Fibroblast of skin of left quadriceps (primary cell): ENCODE measurements around the gene CD40.

Source experiments
- DNase-seq, 2 experiments: peaks; one replicate each; pipeline ENCODE4 v3.0.0-alpha.2; 2013; ENCODE audit warnings: low read depth in 2 of 2

The CD40 gene

DNA sequence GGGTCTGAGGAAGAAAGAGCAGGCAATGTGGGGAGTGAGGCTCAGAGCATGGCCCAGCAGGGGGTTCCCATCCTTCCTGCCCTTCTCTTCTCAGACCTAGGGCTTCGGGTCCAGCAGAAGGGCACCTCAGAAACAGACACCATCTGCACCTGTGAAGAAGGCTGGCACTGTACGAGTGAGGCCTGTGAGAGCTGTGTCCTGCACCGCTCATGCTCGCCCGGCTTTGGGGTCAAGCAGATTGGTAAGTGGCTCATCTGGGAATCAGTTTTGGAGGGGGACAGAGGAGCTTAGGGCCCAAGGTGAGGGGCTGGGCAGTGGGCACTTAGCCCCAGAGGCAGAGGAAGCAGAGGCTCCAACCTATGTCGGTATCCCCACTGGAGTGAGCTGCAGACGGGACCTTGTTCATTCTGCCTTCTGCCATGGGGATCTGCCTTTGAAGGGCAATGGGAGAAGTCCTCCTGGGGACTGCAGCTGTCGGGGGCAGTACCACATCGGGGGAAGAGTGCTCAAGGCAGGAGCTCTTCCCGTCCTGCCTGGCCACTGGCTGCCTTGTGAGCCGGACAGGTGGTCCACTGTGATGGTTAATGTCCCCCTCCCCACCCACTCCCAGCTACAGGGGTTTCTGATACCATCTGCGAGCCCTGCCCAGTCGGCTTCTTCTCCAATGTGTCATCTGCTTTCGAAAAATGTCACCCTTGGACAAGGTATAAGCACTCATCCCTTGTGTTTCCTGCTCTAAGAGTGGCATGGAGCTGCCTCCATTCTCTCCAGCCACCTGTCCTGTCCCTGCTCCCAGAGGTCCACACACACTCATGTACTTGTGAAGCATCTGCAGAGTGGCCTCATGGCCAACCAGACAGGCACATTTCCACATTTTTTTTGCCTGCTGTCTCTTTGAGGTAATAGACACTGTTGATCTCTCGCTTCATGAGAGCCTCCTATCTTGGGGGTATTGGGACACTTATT, 4.7 kb downstream of the CD40 start:
- no peak for DNase-seq

GRCh38 chr20:46123482-46124245, 5.5 kb downstream of the CD40 start:
- DNase-seq: no peak

DNA sequence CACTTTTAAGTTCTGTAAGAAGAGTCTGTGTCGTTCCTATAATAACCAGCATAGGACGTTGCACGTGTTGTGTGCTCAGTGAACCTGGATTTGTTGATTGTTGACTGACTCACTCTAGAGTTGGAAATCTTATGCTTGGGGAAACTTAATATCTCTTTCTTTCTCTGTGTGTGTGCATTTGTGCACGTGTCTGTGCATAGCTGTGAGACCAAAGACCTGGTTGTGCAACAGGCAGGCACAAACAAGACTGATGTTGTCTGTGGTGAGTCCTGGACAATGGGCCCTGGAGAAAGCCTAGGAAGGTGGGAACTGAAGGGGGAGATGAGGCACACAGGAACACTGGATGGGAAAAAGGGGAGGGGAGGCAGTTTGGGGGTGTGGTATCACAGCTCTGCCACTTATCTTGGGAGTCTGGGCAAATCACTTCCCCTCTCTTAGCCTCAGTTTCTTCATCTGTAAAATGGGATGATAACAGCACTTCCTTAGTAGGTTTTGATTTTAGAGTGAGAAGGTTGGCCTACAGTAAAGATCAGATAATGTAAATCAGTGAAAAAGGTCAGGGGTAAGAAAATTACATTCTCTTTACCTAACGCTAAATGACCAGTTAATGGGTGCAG, 8.4 kb downstream of the CD40 start:
- DNase-seq: no peak

DNA sequence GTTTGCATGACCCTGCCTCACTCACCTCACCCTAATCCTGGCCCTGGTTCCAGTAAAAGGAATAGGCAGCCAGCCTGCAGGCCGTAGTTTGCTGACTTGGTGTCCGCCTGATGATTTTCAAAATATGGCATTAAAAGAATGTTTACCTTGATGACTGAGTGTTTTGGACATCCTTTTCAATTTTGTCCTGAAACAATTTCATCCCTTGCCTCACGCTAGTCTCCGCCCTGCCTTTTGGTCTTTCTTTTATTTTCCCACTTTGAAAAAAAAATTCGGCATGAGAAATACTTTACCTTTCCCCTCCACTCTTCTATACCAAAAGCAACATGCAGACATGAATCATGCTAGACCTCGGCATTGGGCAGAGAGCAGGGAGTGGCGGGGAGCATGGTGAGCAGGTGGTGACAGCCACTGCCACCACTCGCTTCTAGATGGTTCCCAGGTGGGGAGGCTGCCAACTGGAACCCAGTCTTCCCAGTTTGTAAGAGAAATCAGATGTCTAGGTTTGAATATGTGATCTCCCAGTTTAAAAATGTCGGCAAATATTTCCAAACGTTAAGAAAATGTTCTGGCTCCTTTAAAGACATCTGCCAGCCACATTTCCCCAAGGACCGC, 9.4 kb downstream of the CD40 start:
- no peak for DNase-seq

DNA sequence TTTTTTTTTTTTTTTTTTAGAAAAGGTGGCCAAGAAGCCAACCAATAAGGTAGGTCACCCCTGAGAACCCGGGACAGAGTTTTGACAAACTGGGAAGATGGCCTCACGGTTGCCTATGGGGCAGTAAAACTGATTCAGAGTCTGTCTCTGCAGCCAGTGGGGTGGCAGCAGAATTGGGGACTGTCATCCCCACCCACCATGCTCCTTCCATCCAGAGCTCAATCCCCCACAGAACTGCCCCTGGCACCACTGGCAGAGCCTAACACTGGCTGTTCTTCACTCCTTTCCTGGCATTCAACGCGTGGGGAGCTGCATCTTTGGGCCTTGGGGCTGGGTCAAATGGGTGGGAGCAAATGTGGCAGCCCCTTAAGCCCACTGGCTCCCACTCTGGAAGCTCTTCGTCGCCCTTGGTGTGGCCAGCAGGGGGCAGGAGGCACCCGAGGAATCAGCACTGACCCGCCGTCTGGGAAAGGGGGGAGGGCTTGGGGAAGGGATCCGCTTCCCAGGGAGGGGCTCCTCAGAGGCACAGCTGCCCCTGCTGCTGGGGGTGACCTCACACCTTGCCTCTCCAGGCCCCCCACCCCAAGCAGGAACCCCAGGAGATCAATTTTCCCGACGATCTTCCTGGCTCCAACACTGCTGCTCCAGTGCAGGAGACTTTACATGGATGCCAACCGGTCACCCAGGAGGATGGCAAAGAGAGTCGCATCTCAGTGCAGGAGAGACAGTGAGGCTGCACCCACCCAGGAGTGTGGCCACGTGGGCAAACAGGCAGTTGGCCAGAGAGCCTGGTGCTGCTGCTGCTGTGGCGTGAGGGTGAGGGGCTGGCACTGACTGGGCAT, 10.4 kb downstream of the CD40 start:
- DNase-seq: no peak

- no peak for DNase-seq
These were observed 11.9 kb downstream of the CD40 start for GRCh38 chr20:46129955-46130481.

- no peak for DNase-seq
These were observed 12.4 kb downstream of the CD40 start for GRCh38 chr20:46130534-46130933.

DNA sequence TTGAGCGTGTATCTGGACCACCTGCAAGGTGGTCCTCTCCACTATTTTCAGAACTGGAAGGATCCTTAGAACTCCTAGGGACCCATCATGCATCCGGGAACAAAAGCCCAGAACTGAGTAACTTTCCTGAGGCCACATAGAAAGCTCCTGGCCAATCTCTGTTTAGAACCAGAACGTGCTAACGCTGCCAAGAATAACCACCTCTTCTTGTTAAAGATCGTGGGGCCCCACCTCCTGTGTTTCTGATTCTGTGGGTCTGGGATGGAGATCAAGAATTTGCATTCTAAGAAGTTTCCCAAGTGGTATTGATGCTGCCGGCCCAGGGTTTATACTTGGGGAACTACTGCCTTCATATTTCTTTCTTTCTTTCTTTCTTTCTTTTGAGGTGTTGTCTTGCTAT, 13.3 kb downstream of the CD40 start:
- peak; percentile 9 to 14 for DNase-seq

DNA sequence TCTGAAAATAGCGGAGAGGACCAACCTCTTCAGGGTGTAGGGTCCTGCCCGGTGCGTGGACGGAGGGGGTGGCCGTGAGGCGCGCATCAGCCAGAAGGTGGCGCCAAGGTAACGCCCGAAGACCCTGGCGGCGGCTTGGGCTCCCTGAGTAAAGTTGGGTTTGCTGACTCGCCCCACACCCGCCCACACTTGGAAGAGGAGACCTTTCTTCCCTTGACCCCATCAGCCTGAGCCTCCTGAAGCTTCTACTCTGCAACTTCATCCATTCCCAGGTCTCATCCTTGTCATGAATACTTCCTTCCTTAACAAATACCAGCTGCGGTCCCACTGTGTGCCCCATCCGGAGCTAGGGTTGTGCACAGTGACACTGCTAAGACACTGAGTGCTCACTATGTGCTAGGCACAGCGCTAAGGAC, 14.6 kb downstream of the CD40 start:
- no peak for DNase-seq

DNA sequence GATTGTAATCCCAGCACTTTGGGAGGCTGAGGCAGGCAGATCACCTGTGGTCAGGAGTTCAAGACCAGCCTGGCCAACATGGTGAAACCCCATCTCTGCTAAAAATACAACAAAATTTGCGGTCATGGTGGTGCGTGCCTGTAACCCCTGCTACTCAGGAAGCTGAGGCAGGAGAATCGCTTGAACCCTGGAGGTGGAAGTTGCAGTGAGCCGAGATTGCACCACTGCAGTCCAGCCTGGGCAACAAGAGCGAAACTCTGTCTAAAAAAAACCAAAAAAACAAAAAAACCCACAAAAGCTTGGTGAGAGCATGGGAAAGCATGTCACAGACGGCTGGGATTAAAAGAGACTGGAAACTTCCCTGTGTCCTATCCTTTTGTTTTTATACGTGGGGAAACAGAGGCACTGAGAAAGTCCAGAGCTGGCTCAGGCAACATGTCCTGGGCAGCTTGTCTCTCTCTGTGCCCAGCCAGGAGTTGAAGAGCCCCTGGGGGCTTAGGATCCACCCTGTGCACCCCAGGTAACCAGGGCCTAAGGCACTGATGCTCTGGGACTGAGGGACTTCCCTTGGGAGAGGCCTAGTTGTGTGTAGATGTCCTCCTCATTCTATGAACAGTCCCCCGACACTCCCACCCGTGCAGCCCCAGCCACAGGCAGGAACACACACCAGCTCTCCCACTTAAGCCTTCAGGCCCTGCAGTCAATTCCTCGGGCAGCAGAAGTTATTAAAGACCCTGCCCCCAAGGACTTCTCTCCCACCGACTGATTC, 16.0 kb downstream of the CD40 start:
- no peak for DNase-seq

DNA sequence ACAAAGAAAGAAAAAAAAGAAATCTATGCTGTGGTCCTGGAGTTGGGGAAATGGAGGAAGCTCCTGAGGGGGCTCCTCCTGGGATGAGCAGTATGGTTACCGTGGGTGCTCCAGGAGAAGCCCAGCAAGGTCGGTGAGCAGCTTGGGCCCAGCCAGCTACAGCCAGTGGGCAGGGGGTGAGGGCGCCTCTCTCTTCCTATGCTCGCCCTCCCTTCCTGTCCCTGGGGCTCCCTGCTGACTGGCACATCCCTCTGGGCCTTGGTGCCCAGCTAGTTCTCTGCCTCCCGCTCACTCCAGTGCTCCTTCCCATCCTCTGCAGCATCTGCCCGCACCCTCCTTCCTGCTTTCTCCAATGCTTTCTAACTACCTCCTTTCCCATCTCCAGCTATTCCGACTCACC, 16.6 kb downstream of the CD40 start:
- no peak for DNase-seq

DNA sequence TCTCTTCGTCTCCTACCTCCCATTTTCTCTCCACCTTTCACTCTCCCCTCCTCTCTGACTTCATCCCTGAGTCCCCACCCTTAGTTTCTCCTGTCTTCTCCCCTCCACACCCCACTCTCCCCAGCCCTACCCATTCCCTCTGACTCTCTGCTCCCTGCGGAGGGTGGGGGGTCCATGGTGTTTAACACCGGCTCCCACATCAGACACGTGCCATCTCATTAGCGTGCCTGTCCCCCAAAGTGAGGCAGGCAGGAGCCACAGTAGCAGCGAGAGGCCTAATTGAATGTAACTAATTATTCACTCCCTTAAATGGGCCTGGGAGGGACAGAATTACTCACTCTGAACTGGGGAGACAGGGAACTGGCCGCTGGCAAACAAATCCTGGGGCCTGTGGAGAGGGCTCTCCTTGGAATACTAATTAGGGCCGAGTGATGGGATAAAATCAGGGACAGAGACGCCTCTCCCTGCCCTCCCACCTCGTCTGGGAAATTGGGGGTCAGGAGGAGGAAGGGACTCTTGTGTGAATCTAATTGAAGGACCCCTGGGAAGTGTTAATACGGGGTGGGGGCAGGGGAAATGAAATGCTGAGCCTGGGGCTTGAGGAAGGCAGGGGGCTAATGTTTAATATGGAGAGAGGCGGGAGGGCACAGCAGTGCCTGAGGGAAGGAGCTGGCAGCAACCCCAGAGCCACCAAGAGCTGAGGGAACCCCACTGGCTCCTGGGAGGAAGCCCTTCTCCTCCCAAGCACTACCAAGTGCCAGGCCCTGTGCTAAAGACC, 17.9 kb downstream of the CD40 start:
- DNase-seq: no peak

- DNase-seq: no peak
These were observed 19.7 kb downstream of the CD40 start for GRCh38 chr20:46137816-46138215.

- DNase-seq: no peak
These were observed 21.3 kb downstream of the CD40 start for GRCh38 chr20:46139266-46139889.

DNA sequence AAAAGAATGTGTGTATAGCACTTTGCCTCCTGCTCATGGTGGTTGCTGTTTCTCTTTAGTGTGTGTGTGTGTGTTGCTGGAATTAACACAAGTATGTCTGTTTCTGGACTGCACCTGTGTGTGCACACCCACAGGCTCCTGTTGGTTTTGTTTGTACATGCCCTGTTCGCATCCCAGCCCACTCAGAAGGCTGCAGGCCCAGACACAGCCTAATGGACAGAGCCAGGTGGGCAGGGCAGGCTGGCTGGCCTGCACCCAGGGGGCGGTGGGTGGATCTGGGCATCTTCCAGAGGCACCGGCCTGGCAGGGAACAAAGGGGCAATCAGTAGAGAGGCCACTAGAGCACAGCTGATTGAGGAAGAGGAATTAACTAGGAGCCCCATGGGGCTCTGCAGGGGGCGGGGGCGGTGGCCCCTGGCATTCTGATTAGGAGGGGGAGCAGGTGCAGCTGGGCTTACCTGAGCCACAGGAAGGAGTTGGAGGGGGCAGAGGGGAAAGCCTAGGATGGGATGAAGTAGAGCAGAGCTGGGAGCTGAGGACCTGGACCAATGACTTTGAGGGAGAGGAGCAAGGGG, 21.9 kb downstream of the CD40 start:
- no peak for DNase-seq

DNA sequence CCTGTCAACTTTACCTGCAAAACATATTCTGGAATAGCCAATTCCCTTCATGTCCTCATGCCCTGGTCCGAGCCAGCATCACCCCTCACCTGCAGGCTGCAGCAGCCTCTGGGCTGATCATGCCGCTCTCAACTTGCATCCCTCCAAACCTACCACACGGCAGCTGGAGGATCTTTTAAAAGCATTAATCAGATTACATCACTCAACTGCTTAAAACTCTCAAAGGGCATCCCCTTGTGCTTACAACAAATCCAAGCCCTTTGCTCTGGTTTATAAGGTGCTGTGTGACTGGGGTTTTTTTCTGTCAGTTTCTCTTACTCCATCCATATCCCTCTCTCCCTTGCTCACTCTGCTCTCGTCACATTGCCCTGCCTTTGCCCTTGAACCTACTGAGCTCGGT, 24.0 kb downstream of the CD40 start:
- DNase-seq: no peak

- no peak for DNase-seq
These were observed 26.4 kb downstream of the CD40 start for GRCh38 chr20:46144432-46145025.

GRCh38 chr20:46145713-46146112, 27.6 kb downstream of the CD40 start:
- no peak for DNase-seq
